Choroid plexus epithelial cell (primary cell): ENCODE measurements around the gene TNRC6B.

Experiments used
- DNase-seq: peaks from one replicate; pipeline ENCODE4 v3.0.0-alpha.2; 2010; ENCODE audit warnings: low read depth
- H3K4me3 ChIP-seq: 2 replicates; pipeline ENCODE4 v1.5.1; 2011; ENCODE audit warnings: low read depth, mild to moderate bottlenecking, control low read depth, low read length, moderate library complexity
- TF ChIP-seq, protein P1 (sequence below): conservative IDR thresholded peaks from 2 replicates; pipeline ENCODE4 v1.5.1; 2011; ENCODE audit warnings: low read depth, mild to moderate bottlenecking, control low read depth, inconsistent platforms, low read length, moderate library complexity

TNRC6B gene

DNA sequence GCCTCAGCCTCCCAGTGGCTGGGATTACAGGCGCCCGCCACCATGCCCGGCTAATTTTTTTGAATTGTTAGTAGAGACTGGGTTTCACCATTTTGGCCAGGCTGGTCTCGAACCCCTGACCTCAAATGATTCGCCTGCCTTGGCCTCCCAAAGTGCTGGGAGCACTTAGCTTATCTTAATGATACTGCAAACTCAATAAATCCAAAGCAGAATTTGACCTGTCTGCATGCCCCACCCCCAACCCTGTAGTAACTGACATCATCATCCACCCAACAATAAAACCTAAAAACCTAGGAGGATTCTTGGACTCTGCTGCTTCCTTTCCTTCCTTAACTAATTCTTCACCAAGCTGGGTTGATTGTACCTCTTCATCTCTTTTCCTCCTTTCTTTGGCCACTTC lies 162.3 kb downstream of the TNRC6B start:
- TF ChIP-seq, protein P1, sequence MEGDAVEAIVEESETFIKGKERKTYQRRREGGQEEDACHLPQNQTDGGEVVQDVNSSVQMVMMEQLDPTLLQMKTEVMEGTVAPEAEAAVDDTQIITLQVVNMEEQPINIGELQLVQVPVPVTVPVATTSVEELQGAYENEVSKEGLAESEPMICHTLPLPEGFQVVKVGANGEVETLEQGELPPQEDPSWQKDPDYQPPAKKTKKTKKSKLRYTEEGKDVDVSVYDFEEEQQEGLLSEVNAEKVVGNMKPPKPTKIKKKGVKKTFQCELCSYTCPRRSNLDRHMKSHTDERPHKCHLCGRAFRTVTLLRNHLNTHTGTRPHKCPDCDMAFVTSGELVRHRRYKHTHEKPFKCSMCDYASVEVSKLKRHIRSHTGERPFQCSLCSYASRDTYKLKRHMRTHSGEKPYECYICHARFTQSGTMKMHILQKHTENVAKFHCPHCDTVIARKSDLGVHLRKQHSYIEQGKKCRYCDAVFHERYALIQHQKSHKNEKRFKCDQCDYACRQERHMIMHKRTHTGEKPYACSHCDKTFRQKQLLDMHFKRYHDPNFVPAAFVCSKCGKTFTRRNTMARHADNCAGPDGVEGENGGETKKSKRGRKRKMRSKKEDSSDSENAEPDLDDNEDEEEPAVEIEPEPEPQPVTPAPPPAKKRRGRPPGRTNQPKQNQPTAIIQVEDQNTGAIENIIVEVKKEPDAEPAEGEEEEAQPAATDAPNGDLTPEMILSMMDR: no peak
- H3K4me3 ChIP-seq: no peak overlapping the region
- no peak for DNase-seq

- no peak overlapping the region for H3K4me3 ChIP-seq
- no peak for DNase-seq
These were observed 163.9 kb downstream of the TNRC6B start for GRCh38 chr22:40341604-40342003.

GRCh38 chr22:40342521-40342920 lies 164.8 kb downstream of the TNRC6B start:
- TF ChIP-seq, protein P1: no peak
- no peak for DNase-seq
- H3K4me3 ChIP-seq: no peak overlapping the region

More at GRCh38 chr22:40341604-40342003, 163.9 kb downstream of the TNRC6B start:
- TF ChIP-seq, protein P1: no peak

- peak; percentile 23 for DNase-seq
- TF ChIP-seq, protein P1: no peak
- peak overlapping the region; percentile 71 for H3K4me3 ChIP-seq
These were observed 167.5 kb downstream of the TNRC6B start for GRCh38 chr22:40345271-40345670.

DNA sequence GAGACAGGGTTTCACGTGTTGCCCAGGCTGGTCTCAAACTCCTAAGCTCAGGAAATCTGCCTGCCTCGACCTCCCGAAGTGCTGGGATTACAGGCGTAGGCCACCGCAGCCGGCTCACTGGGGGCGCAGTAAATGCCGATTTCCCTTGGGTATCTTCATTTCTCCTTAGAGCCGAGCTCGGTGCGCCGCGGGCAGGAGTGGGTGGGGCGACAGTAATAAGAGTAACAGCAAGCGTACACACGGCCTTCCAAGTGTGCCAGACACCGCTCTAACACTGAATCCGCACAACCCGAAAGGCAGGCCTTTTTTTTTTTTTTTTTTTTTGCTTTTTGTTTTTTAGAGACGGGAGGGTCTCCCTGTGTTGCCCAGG lies 168.1 kb downstream of the TNRC6B start:
- peak overlapping the region; percentile 71 for H3K4me3 ChIP-seq
- DNase-seq: peak; percentile 42
- TF ChIP-seq, protein P1: no peak

GRCh38 chr22:40346185-40347118 lies 168.7 kb downstream of the TNRC6B start, which contains the start of gene ADSL:
Gene ADSL, plus strand, starts transcription at chr22:40346500. Its CDS starts 59 bp downstream, at chr22:40346559.
- H3K4me3 ChIP-seq: peak within 1 kb of the TSS; percentile 71
- TF ChIP-seq, protein P1: peak; percentile 28
- peak; percentile 86 for DNase-seq
